ES-I3 (cell line): ENCODE measurements around the gene ST13.
"Not testable (repeated sequence)": the region's sequence is repeated elsewhere in the genome, so short reads cannot be mapped to it uniquely, and the experiment has no call there.

Experiments
- H3K36me3 ChIP-seq: 2 replicates; pipeline ENCODE4 v1.6.1; 2013; ENCODE audit warnings: mild to moderate bottlenecking, low read length, control low read depth, moderate library complexity; ENCODE audit not compliant: insufficient read depth
- H3K4me1 ChIP-seq: 2 replicates; pipeline ENCODE4 v1.6.1; 2013; ENCODE audit warnings: mild to moderate bottlenecking, control low read depth, low read length; ENCODE audit not compliant: insufficient read depth
- H3K9ac ChIP-seq: 2 replicates; pipeline ENCODE4 v1.6.1; 2013; ENCODE audit warnings: low read depth, mild to moderate bottlenecking, low read length, moderate library complexity
- H3K9me3 ChIP-seq: 2 replicates; pipeline ENCODE4 v1.6.1; 2013; ENCODE audit warnings: mild to moderate bottlenecking, low read length, moderate library complexity; ENCODE audit not compliant: control insufficient read depth, insufficient read depth

The ST13 gene

DNA sequence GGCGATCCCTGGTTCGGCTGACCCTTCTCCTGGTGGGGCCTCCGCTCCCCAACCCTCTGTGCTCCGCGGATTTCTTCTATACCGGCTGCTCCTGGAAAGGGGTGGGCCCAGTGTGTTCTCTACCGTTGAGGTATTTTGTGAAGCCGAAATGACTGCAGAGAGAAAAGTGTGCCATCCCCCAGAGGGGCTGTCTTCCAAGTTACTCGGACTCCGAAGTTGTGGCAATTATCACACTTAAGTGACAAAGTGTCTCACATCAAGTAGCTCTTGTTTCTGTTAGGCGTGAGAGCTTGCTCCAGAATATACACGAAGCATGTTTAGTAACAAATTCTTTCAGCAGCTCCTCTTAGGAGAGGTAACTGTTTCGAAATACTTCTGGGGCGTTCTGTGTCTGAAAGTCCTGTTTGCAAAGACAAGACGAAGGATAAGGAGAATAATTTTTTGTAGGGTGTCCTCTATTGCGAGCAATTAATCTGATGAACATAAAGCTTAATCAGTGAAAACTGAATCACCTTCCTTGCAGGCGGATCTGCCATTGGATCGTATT is 943 bp upstream of the ST13 start:
- no peaks in the 10 kb centered on the region for H3K9me3 ChIP-seq
- no peaks in the 10 kb centered on the region; the same call in 1 of the 2 replicates for H3K36me3 ChIP-seq
- H3K4me1 ChIP-seq, result peaks cover 22% of the 10 kb centered on the region
- H3K9ac ChIP-seq, result peak overlapping the region; percentile 86

- H3K9ac ChIP-seq, result peak overlapping the region; percentile 86
- no peaks in the 10 kb centered on the region for H3K9me3 ChIP-seq
- H3K36me3 ChIP-seq, result no peaks in the 10 kb centered on the region; the same call in 1 of the 2 replicates
- H3K4me1 ChIP-seq, result peaks cover 22% of the 10 kb centered on the region
These were observed 393 bp downstream of the ST13 start for GRCh38 chr22:40855979-40856512.

- Histone ChIP-seq H3K4me1 (peaks cover 22% of the 10 kb centered on the region), H3K9ac (peak overlapping the region; percentile 86), H3K9me3 (no peaks in the 10 kb centered on the region), H3K36me3 (no peaks in the 10 kb centered on the region; the same call in 1 of the 2 replicates)
These were observed 1.1 kb downstream of the ST13 start for GRCh38 chr22:40855071-40855978.

GRCh38 chr22:40853961-40854360 is 2.5 kb downstream of the ST13 start:
- Histone ChIP-seq H3K9ac (0 out of 2 replicates have a peak overlapping the region, but pooled peaks have one; percentile 14), H3K4me1 (peaks cover 22% of the 10 kb centered on the region), H3K9me3 (no peaks in the 10 kb centered on the region), H3K36me3 (no peaks in the 10 kb centered on the region)

DNA sequence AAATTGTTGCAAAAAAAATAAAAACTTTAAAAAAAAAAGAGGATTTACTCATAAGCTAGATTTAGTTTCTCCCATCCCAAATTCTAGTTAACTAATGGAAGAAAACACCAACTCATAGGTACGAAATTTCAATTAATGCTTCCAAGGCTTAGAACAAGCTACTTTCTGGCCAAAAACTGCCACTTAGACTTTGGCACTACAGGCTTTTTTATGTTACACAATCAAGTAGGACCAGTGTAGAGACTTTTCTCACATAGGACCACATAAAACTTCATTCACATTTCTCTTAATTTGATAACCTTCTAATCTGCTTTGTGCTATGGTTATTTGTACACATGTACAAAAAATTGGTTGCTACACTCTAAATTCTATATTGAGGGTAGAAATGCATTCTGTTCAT is 3.1 kb downstream of the ST13 start:
- Histone ChIP-seq H3K9me3 (no peaks in the 10 kb centered on the region), H3K9ac (no peak overlapping the region), H3K4me1 (peaks cover 22% of the 10 kb centered on the region), H3K36me3 (no peaks in the 10 kb centered on the region)

DNA sequence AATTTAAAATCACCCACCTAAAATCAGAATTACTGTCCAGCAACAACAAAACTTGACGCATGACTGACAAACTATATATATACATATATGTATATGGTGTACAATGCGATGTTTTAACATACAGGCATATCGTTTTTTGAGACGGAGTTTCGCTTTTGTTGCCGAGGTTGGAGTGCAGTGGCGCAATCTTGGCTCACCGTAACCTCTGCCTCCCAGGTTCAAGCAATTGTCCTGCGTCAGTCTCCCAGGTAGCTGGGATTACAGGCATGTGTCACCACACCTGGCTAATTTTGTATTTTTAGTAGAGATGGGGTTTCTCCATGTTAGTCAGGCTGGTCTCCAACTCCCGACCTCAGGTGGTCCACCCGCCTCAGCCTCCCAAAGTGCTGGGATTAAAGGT is 10.6 kb downstream of the ST13 start:
- not testable (repeated sequence) for H3K36me3 ChIP-seq, H3K9ac ChIP-seq, H3K9me3 ChIP-seq, H3K4me1 ChIP-seq

GRCh38 chr22:40844951-40845350 is 11.5 kb downstream of the ST13 start:
- Histone ChIP-seq H3K36me3 (peaks cover 12% of the 10 kb centered on the region), H3K4me1 (no peaks in the 10 kb centered on the region), H3K9ac (no peak overlapping the region), H3K9me3 (no peaks in the 10 kb centered on the region)

DNA sequence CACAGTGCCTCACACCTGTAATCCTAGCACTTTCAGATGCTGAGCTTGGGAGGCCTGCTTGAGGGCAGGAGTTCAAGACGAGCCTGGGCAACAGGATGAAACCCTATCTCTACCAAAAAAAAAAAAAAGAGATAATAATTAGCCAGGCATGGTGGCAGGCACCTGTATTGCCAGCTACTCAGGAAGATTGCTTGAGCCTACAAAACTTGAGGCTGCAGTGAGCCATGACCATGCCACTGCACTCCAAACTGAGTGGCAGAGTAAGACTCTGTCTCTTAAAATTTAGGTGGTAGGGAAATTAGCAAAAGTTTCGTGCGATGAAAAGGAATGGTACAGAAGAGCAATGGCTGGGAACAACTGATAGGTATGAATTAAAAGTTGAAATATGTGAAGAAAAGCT is 18.0 kb downstream of the ST13 start:
- no peaks in the 10 kb centered on the region for H3K4me1 ChIP-seq
- H3K36me3 ChIP-seq, result peaks cover 27% of the 10 kb centered on the region
- H3K9me3 ChIP-seq, result no peaks in the 10 kb centered on the region
- no peak overlapping the region for H3K9ac ChIP-seq

GRCh38 chr22:40834619-40835018 is 21.8 kb downstream of the ST13 start:
- H3K4me1 ChIP-seq, result no peaks in the 10 kb centered on the region
- H3K9me3 ChIP-seq, result no peaks in the 10 kb centered on the region
- no peak overlapping the region for H3K9ac ChIP-seq
- peaks cover 23% of the 10 kb centered on the region for H3K36me3 ChIP-seq

GRCh38 chr22:40829131-40829530 is 27.3 kb downstream of the ST13 start:
- Histone ChIP-seq H3K9me3 (no peaks in the 10 kb centered on the region), H3K36me3 (peaks cover 12% of the 10 kb centered on the region; the same call in 1 of the 2 replicates)

GRCh38 chr22:40826984-40827741 is 29.3 kb downstream of the ST13 start:
- Histone ChIP-seq H3K9me3 (no peaks in the 10 kb centered on the region), H3K9ac (no peak overlapping the region), H3K4me1 (peaks cover 7% of the 10 kb centered on the region), H3K36me3 (peaks cover 7% of the 10 kb centered on the region)

More at GRCh38 chr22:40829131-40829530, 27.3 kb downstream of the ST13 start:
- Histone ChIP-seq H3K4me1 (peaks cover 7% of the 10 kb centered on the region), H3K9ac (no peak overlapping the region)

DNA sequence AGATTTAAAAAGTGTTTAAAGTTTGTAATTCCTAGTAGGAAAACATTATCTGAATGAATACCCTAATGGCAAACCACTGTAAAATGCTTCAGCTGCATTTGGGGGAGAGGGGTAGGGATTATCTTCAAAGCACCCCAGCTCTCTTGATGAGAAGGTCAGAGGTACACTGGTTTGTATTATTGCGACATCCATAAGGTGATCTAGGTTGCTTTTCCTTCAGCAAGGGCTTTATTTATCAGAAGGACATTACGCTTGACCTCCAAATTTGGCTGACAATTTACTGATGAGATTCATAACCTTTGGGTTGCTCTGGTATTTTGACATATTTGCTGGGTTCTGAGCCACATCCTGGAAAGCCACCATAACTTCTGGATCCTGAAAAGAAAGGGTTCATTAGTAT is 30.1 kb downstream of the ST13 start:
- not testable (repeated sequence) for H3K36me3 ChIP-seq, H3K9me3 ChIP-seq, H3K9ac ChIP-seq, H3K4me1 ChIP-seq

DNA sequence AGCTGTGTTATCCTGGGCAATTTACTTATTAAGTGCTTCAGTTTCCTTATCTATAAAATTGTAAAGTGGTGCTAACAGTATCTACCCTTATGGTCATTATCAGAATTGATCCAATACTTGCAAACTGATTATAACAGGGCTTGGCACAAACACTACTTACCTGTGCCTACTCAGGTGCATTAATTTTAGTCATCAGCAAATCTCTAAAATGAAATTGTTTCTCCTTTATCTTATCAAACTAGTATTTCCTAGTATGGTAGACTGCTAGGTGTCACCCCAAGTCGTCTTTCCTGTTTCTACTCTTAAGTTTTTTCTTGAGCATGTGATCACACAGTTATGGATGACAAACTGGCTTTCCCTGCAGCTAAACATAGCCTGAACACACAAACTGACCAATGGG is 33.0 kb downstream of the ST13 start:
- H3K9ac ChIP-seq, result no peak overlapping the region
- peaks cover 7% of the 10 kb centered on the region; the same call in 1 of the 2 replicates for H3K36me3 ChIP-seq
- no peaks in the 10 kb centered on the region for H3K9me3 ChIP-seq
- peaks cover 12% of the 10 kb centered on the region for H3K4me1 ChIP-seq

DNA sequence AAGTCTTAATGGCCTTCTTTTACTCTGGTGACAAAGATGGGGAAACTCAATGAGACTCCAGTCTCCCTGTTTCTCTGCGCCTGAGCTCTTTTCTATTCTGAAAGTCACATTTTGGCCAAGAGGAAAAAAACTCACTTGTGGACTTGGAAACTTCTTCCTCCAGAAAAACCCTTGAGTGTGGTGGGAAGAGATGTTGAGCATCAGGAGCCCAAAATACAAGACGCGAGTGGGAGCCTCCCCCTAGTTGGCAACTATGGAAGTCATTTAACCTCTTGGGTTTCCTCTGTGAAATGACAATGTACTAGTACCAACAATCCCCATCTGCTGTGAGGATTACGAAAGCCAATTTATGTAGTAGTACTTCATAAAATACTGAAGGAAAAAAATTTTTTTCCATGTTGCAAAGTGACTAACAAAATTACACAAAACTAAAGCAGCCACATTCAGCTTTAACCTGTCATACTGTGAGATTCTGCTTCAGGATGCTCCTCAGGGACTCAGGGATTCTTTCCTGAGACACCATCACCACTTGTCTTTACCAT is 36.8 kb downstream of the ST13 start:
- no peaks in the 10 kb centered on the region for H3K9me3 ChIP-seq
- peaks cover 13% of the 10 kb centered on the region for H3K4me1 ChIP-seq
- H3K9ac ChIP-seq, result peak overlapping the region; percentile 82
- peaks cover 5% of the 10 kb centered on the region; the same call in 1 of the 2 replicates for H3K36me3 ChIP-seq
